Naive thymus-derived CD8-positive, alpha-beta T cell (primary cell): ENCODE data around the gene ART4. TPM values are rescaled to one million over a fixed set of nuclear protein-coding genes. Genes with fewer than 3 reads are reported as not detected.

Source experiments
- ATAC-seq, 2 donors: fragments of 150-1000 bp; cut with Tn5 transposase in 1 of 2; sonication (Bioruptor Pico), chemical (Tn5 transposase) in 1 of 2; 1 replicate in 1 of 2; 2 replicates in 1 of 2; pipeline ENCODE4 v1.10.0; 2021; ENCODE audit warnings: mild to moderate bottlenecking in 2 of 2, moderate library complexity in 2 of 2
- POLR2A ChIA-PET: fragments of 350-600 bp; sonication (Branson Sonifier 250); formaldehyde crosslinking; loops from one replicate; lab custom pipeline; 2021; ENCODE audit warnings: antibody characterized with exemption; lab: Charles Lee
- DNase-seq, 10 donors: peaks; one replicate each; pipeline versions ENCODE4 v3.0.0 to v3.0.0-alpha.2; 2020 to 2022
- H3K27ac Mint-ChIP-seq, 10 donors: one replicate each; pipeline ENCODE4 v1.8.0; 2020 to 2022; ENCODE audit warnings: mild to moderate bottlenecking in 10 of 10, mixed read lengths in 10 of 10, moderate library complexity in 4 of 10, inconsistent platforms in 1 of 10
- H3K27me3 Mint-ChIP-seq, 5 donors: one replicate each; pipeline ENCODE4 v1.8.0; 2021 to 2022; ENCODE audit warnings: mixed read lengths in 5 of 5
- H3K36me3 Mint-ChIP-seq, 3 donors: one replicate each; pipeline ENCODE4 v1.8.0; 2020 to 2022; ENCODE audit warnings: mixed read lengths in 3 of 3, mild to moderate bottlenecking in 2 of 3, inconsistent platforms in 1 of 3
- H3K4me1 Mint-ChIP-seq, 4 donors: one replicate each; pipeline ENCODE4 v1.8.0; 2021 to 2022; ENCODE audit warnings: mixed read lengths in 4 of 4
- H3K4me3 Mint-ChIP-seq, 10 donors: one replicate each; pipeline ENCODE4 v1.8.0; 2020 to 2022; ENCODE audit warnings: mild to moderate bottlenecking in 10 of 10, mixed read lengths in 10 of 10, moderate library complexity in 6 of 10, inconsistent platforms in 1 of 10
- H3K9me3 Mint-ChIP-seq, 9 donors: one replicate each; pipeline ENCODE4 v1.8.0; 2020 to 2022; ENCODE audit warnings: mixed read lengths in 9 of 9, mild to moderate bottlenecking in 3 of 9, inconsistent platforms in 1 of 9, moderate library complexity in 1 of 9
- polyA plus RNA-seq, 3 donors: library from polyadenylated mRNA; unstranded; fragments of 300-500 nt; fragmentation: Illumina TruSeq; gene quantifications; one replicate each; pipeline ENCODE4 v1.2.3, GENCODE V29; 2021
- total RNA-seq, 8 experiments: library from RNA in 2 of 8; stranded (reverse) in 2 of 8; gene quantifications; one replicate each; pipeline ENCODE4 v1.2.3 and lab custom pipeline; 2021 to 2026

The ART4 gene, protein sequence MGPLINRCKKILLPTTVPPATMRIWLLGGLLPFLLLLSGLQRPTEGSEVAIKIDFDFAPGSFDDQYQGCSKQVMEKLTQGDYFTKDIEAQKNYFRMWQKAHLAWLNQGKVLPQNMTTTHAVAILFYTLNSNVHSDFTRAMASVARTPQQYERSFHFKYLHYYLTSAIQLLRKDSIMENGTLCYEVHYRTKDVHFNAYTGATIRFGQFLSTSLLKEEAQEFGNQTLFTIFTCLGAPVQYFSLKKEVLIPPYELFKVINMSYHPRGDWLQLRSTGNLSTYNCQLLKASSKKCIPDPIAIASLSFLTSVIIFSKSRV
- total RNA-seq (not detected), polyA plus RNA-seq (not detected), total RNA-seq (lab: John Stamatoyannopoulos, UW) (0 reads per million in 6 experiments)

DNA sequence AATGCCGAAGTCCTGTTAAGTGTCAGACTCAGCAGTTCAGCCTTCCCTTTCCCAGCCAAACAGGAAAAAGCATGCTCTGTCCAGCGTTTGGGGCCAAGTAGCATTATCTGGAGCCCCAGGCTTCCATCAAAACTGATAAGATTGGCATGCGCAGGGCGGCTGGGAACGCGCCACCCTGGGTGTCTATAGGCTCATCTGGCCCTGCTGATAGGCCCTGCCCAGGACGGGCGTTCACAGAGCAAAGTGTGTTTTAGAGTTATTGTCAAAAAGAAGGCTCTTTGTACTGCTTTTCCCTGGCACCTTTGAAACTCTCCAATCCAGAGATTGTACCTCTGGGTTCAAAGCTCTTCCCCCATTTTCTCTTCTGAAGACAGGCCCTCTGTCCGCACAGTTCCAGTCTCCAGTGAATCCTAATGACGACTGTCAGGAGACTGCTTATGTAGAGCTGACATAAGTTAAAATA is at the start of gene ART4:
ART4 (minus strand) TSS at position 102 of the 463 bp plus-strand sequence. CDS start 413 bp downstream, outside the sequence.
- H3K4me3 Mint-ChIP-seq: no peak within 1 kb of the TSS
- ATAC-seq (no peak), DNase-seq (no peak)
- H3K27me3 Mint-ChIP-seq: peaks cover 2 to 13% (median 10%) of the 10 kb centered on the region in 5 donors
- H3K36me3 Mint-ChIP-seq: peaks cover 0 to 6% (median 0%) of the 10 kb centered on the region in 3 donors
- POLR2A ChIA-PET: interaction anchor here (0.9 kb wide), 1 partner anchor 72 kb away, joined by 3 read pairs; a partner anchor contains a TSS
- no peaks in the 10 kb centered on the region for H3K9me3 Mint-ChIP-seq
- H3K27ac Mint-ChIP-seq: no peak within 1 kb of the TSS
- H3K4me1 Mint-ChIP-seq: peaks cover 6 to 17% (median 8%) of the 10 kb centered on the region in 4 donors

DNA sequence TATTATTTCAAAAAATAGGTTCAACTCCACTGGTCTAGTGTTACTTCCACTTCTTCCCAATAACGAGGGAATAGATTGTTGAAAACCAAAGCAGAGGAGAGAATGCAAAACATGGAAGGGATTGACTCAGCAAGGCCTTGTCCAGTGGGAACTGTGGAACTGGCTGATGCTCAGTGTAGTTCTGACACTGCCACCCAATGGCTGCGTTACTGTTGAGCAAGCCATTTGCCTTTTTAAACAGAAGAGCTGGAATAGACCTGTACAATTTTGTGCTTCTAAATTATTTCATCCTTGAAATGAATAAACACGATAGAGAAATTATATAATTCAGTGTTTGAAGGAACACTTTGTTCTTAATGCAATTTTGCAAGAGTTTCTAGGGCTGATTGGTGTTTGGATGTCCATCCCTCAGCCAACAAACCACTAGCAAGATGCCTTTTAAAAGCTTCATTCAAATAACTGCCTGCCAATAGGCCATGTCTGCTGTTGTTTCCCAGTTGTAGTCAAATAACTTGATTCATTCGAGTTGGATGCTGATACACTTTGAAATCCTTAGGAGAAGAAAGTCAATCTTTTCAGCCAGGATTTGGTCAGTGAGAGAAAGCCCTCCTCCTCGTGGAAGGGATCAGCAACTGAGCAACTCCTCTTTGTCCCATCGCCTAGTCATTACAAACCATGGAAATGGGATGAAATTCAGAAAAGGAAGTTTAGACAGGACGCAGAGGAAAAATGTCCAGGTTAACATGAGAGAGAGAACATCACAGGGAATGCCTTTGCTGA is 49.6 kb upstream of the ART4 start:
- DNase-seq (no peak), ATAC-seq (no peak)
- Mint-ChIP-seq H3K4me3 (no peak overlapping the region), H3K27me3 (peaks cover 0 to 4% (median 0%) of the 10 kb centered on the region in 5 donors), H3K36me3 (no peaks in the 10 kb centered on the region), H3K9me3 (no peaks in the 10 kb centered on the region), H3K27ac (no peak overlapping the region), H3K4me1 (peaks cover 0 to 2% (median 0%) of the 10 kb centered on the region in 4 donors)
- POLR2A ChIA-PET: interaction anchor here (1.4 to 2.3 kb wide), 2 partner anchors 8 to 13 kb away, joined by 4 to 9 read pairs; no protein-coding TSS in a partner anchor

DNA sequence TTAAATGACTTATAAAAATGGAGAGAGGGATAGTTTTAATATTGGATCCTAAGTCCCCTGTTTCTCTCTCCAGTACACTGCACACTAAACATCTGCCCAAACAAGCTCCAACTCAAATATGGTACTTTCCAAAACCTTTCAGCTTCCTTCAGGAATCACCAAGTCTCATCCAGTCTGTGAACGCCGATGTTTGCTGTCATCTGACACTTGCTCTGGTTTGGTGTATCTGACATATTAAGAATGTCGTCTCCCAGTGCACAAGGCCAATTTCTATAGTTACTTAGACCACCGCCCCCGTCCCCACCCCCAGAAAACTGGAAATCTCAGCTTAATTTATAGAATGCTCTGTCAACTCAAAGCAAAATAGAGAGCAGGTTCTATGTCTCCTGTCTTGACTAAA is 47.4 kb upstream of the ART4 start:
- Mint-ChIP-seq H3K27me3 (peaks cover 0 to 8% (median 0%) of the 10 kb centered on the region in 5 donors), H3K4me3 (no peak overlapping the region)
- POLR2A ChIA-PET: interaction anchor here (0.6 kb wide), 1 partner anchor 112 kb away, joined by 4 read pairs; no protein-coding TSS in a partner anchor

DNA sequence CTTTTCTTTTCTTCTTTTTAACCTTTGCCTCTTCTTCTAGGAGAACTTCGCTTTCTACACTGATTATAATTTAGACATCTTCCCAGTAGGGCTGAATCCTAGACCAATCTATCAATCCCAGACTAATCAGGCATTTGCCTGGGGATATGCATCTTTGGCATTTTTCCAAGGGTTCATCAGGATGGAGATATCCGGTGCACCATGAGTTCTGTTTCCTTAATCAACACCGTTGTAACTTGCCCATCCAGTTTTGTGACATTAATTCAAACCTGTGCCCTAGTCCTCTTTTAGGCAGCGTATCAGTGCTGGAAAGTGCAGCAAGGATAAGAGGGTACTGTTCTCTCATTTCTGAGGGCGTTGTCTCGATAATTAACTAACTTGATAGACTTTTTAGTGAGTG is 42.9 kb upstream of the ART4 start:
- Mint-ChIP-seq H3K36me3 (no peaks in the 10 kb centered on the region), H3K27ac (no peak overlapping the region), H3K4me3 (no peak overlapping the region), H3K4me1 (peaks cover 16 to 43% (median 31%) of the 10 kb centered on the region in 4 donors), H3K9me3 (no peaks in the 10 kb centered on the region), H3K27me3 (peaks cover 0 to 13% (median 0%) of the 10 kb centered on the region in 5 donors)
- POLR2A ChIA-PET: interaction anchor here (1.5 kb wide), 1 partner anchor 12 kb away, joined by 5 read pairs; no protein-coding TSS in a partner anchor
- ATAC-seq: no peak
- DNase-seq: no peak

More for the DNA sequence above, 47.4 kb upstream of the ART4 start:
- H3K27ac Mint-ChIP-seq: no peak overlapping the region
- H3K4me1 Mint-ChIP-seq: peaks cover 6 to 12% (median 12%) of the 10 kb centered on the region in 4 donors
- ATAC-seq: no peak
- H3K36me3 Mint-ChIP-seq: no peaks in the 10 kb centered on the region
- DNase-seq: no peak
- no peaks in the 10 kb centered on the region for H3K9me3 Mint-ChIP-seq

DNA sequence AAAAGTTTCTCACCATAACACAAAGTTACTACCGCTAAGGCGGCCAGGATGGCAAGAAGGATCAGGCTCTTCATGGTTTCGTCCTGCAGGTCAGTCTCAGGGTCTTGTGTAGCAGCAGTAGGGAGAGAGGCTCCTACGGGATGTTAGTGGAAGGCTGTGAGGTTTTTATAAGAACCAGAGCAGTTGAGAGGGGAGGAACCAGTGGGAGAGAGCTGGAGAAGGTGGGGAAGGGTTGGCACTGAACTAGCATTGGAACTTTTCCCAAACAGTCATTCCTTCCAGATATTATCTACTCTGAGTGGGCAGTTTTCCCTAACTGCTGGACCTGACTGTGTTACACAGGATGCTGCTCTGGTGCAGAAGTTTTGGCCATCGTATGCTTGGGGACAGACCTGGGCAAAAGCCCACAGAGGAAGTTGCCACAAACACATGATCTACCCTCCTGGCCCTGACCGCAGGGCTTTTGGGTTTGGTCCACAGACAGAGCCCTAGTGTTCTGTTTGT is 42.4 kb upstream of the ART4 start, which contains the start of gene MGP:
MGP (minus strand) TSS at position 137 of the 504 bp plus-strand sequence; CDS start at position 74, 63 bp downstream.
- Mint-ChIP-seq H3K27ac (peak within 1 kb of the TSS; percentile 66 to 96 (median 93)), H3K4me3 (peak within 1 kb of the TSS; percentile 69 to 85 (median 78)), H3K27me3 (peaks cover 0 to 13% (median 0%) of the 10 kb centered on the region in 5 donors), H3K9me3 (no peaks in the 10 kb centered on the region), H3K36me3 (no peaks in the 10 kb centered on the region), H3K4me1 (peaks cover 19 to 46% (median 35%) of the 10 kb centered on the region in 4 donors)
- no peak for ATAC-seq
- no peak for DNase-seq
- POLR2A ChIA-PET: no interaction called here

DNA sequence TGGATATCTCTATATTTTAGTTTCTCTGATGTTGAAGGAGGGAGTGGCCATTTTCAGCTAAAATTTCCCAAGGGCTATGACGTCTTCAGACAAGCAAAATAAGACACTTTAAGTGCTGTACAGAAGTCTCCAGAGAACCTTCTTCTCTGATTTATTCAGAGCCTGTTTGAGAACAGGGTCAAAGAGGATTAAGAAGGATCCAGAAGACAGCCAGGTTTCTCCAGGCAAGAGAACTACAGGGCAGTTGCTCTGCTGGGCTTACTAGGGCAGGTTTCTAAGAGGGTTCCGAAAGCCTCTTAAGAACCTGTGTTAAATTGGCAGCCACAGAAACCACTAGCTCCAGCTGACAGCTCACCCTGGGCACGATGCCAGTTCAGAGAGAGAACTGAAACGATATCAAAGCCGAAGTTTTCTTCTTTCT is 41.1 kb upstream of the ART4 start:
- peak; percentile 93 to 98 for ATAC-seq
- DNase-seq: peak; percentile 67 to 95 (median 89)
- peaks cover 21 to 53% (median 46%) of the 10 kb centered on the region in 4 donors for H3K4me1 Mint-ChIP-seq
- peaks cover 0 to 13% (median 0%) of the 10 kb centered on the region in 5 donors for H3K27me3 Mint-ChIP-seq
- H3K9me3 Mint-ChIP-seq: peaks cover 0 to 6% (median 0%) of the 10 kb centered on the region in 9 donors
- peak overlapping the region; percentile 69 to 85 (median 78) for H3K4me3 Mint-ChIP-seq
- peaks cover 0 to 3% (median 0%) of the 10 kb centered on the region in 3 donors for H3K36me3 Mint-ChIP-seq
- H3K27ac Mint-ChIP-seq: peak overlapping the region; percentile 66 to 96 (median 93)
- POLR2A ChIA-PET: interaction anchor here (0.7 to 1.9 kb wide), 9 partner anchors 9 to 114 kb away, joined by 3 to 9 read pairs (median 4); partner anchors contain the start of genes C12orf60 and WBP11

DNA sequence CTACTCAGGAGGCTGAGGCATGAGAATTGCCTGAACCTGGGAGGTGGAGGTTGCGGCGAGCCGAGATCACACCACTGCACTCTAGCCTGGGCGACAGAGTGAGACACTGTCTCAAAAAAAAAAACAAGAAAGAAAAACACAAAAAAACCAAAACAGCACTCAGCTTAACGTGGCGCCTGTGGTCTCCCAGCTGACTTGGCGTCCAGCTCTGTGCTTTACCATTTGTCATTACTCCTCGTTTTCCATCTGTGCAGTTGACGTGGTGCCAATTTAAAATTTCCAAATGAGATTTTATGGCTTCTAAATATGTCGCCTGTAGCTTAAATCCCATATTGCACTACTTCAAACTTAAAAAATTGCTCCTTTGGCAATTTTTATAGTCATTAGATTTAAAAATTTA is 40.4 kb upstream of the ART4 start:
- Mint-ChIP-seq H3K36me3 (peaks cover 0 to 3% (median 0%) of the 10 kb centered on the region in 3 donors), H3K27ac (peak overlapping the region in 2 of 10 donors; percentile 60 to 94), H3K27me3 (peaks cover 0 to 13% (median 0%) of the 10 kb centered on the region in 5 donors), H3K9me3 (peaks cover 0 to 9% (median 0%) of the 10 kb centered on the region in 9 donors), H3K4me3 (no peak overlapping the region), H3K4me1 (peaks cover 21 to 53% (median 47%) of the 10 kb centered on the region in 4 donors)
- DNase-seq (no peak), ATAC-seq (no peak)
- POLR2A ChIA-PET: interaction anchor here (0.6 to 1.9 kb wide), 10 partner anchors 10 to 114 kb away, joined by 3 to 9 read pairs (median 4); partner anchors contain the start of genes C12orf60 and WBP11

DNA sequence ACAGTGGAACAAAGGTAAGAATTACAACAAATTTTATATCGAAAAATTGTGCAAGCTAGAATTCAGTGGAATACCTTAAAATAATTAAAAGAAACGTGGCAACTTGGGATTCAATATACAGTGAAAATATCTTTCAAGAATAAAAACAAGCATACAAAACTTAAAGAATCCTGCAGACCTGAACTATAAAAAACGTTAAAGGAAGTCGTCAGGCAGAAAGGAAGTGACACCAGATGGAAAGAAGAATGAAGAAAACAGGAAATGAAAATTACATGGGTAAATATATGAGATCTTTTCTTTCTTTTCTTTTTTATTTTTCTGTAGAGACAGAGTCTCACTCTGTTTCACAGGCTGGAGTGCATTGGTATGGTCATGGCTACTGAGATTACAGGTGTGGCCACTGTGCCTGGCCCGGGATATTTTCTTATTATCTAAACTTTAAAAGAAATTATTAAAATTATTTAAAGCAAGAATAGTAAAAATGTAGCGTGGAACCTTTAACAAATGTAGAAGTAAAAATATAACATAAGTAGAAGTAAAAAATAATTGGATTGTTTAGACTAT is 37.6 kb upstream of the ART4 start:
- ATAC-seq: no peak
- peak overlapping the region in 9 of 10 donors; percentile 0 to 81 (median 53) for H3K4me3 Mint-ChIP-seq
- peak in 3 of 10 donors; percentile 13 to 45 (median 26) for DNase-seq
- POLR2A ChIA-PET: no interaction called here
- peaks cover 15 to 43% (median 38%) of the 10 kb centered on the region in 4 donors for H3K4me1 Mint-ChIP-seq
- H3K27me3 Mint-ChIP-seq: peaks cover 0 to 5% (median 0%) of the 10 kb centered on the region in 5 donors
- peak overlapping the region; percentile 69 to 96 (median 90) for H3K27ac Mint-ChIP-seq
- H3K9me3 Mint-ChIP-seq: peaks cover 0 to 9% (median 0%) of the 10 kb centered on the region in 9 donors
- peaks cover 0 to 3% (median 0%) of the 10 kb centered on the region in 3 donors for H3K36me3 Mint-ChIP-seq

DNA sequence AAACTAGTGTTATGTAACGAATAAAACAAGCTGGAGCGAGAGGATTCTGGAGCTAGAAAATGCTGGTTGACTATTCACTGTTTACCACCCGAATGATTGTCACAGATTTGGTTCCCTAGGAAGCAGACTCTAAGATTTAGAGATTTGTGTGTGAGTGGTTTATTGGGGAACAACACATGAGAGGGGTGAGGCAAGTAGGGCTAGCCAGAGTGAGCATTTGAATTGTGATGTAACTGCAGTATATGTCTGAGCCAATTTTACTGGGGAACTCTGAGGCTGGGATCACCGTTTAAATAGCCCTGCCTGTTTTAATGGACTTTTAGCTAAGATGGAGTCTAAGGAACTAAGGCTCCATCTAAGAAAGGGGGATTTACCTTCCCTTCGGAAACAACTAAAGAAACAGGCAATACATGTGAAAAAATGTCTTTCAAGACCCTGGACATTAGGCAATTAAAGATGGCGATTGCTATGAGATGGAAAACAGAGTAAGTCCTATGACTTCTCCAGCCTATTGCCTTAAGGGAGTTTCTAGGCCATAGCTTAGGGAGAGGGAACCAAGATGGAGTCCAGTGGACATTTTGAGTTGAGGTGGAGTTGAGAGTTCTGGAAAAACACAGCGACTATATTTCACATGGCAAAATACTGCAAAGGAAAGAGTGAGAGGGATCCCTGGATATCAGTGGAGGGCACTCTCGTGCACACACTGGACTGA is 36.1 kb upstream of the ART4 start:
- DNase-seq (no peak), ATAC-seq (no peak)
- H3K9me3 Mint-ChIP-seq: peaks cover 0 to 9% (median 0%) of the 10 kb centered on the region in 9 donors
- H3K27ac Mint-ChIP-seq: peak overlapping the region in 7 of 10 donors; percentile 2 to 82 (median 18)
- POLR2A ChIA-PET: interaction anchor here (0.6 to 0.8 kb wide), 2 partner anchors 73 to 79 kb away, joined by 3 to 4 read pairs; no protein-coding TSS in a partner anchor
- peaks cover 0 to 3% (median 0%) of the 10 kb centered on the region in 3 donors for H3K36me3 Mint-ChIP-seq
- H3K27me3 Mint-ChIP-seq: no peaks in the 10 kb centered on the region
- H3K4me1 Mint-ChIP-seq: peaks cover 9 to 28% (median 25%) of the 10 kb centered on the region in 4 donors
- H3K4me3 Mint-ChIP-seq: peak overlapping the region in 2 of 10 donors; percentile 42 to 53

DNA sequence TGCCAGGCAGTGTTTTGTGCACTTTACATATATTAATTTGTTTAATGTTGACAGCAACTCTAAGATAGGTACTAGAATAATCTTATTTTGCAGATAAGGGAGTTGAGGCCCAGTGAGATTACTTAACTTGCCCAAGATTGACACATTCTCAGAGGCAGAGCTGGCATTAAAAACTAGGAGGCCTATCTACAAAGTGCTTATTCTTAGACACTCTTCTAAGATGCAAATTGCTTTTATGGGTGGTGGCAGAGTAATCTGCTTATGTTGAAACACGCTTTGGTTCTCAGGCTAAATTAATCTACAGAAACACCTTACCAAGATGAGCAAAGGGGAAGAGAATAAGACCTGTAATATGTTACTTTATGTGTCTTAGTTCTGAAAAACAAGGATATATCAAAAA is 35.2 kb upstream of the ART4 start:
- POLR2A ChIA-PET: interaction anchor here (0.8 kb wide), 1 partner anchor 80 kb away, joined by 3 read pairs; no protein-coding TSS in a partner anchor
- no peak for ATAC-seq

More for the DNA sequence above, 35.2 kb upstream of the ART4 start:
- Mint-ChIP-seq H3K27ac (peak overlapping the region in 5 of 10 donors; percentile 33 to 71 (median 53)), H3K27me3 (no peaks in the 10 kb centered on the region), H3K9me3 (peaks cover 0 to 9% (median 0%) of the 10 kb centered on the region in 9 donors), H3K4me1 (peaks cover 7 to 23% (median 21%) of the 10 kb centered on the region in 4 donors), H3K4me3 (no peak overlapping the region), H3K36me3 (peaks cover 0 to 3% (median 0%) of the 10 kb centered on the region in 3 donors)
- no peak for DNase-seq
